ENCODE results near the gene COL4A2.

The COL4A2 gene

GRCh38 chr13:110554946-110555345, 247.9 kb downstream of the COL4A2 start:
- peaks cover 12% of the 10 kb centered on the region for H3K4me1 ChIP-seq (ENCODE audit: low read length)
- no peaks in the 10 kb centered on the region for H3K27me3 ChIP-seq (replicated peaks; ENCODE audit: insufficient read depth, low read length)
- DNase-seq: no peak
- TF ChIP-seq EZH2 (optimal IDR thresholded peaks at IDR 0.05; ENCODE audit: low read depth, low read length): no peak
- no peak for TF ChIP-seq CTCF (IDR thresholded peaks at IDR 0.05; ENCODE audit: low read length)
- no peak for TF ChIP-seq EZH2phosphoT487 (IDR thresholded peaks at IDR 0.05; ENCODE audit: low read length)
- H4K20me1 ChIP-seq (ENCODE audit: insufficient read depth, low read length): no peaks in the 10 kb centered on the region
- no peak overlapping the region for H3K4me3 ChIP-seq (ENCODE audit: low read length)
- no peaks in the 10 kb centered on the region for H3K79me2 ChIP-seq (ENCODE audit: low read length)
- no peaks in the 10 kb centered on the region for H3K9me2 ChIP-seq (replicated peaks; ENCODE audit: insufficient read depth, low read length)
- peaks cover 2% of the 10 kb centered on the region; the same call in 1 of the 2 replicates for H3F3A ChIP-seq (ENCODE audit: insufficient read depth, low read length)
- no peak overlapping the region for H2AFZ ChIP-seq (ENCODE audit: low read length)
- no peak overlapping the region for H3K9ac ChIP-seq (ENCODE audit: low read length)
- H3K36me3 ChIP-seq (replicated peaks; ENCODE audit: insufficient read depth, low read length): no peaks in the 10 kb centered on the region
- H3K4me2 ChIP-seq (ENCODE audit: low read depth, low read length): no peak overlapping the region
- no peak overlapping the region for H3K27ac ChIP-seq (ENCODE audit: low read length)
- no peaks in the 10 kb centered on the region for H3K9me3 ChIP-seq (replicated peaks; ENCODE audit: insufficient read depth, low read length)

- no peak overlapping the region for H3K4me3 ChIP-seq (ENCODE audit: low read length)
- no peak overlapping the region for H3K4me2 ChIP-seq (ENCODE audit: low read depth, low read length)
- H3F3A ChIP-seq (ENCODE audit: insufficient read depth, low read length): peaks cover 7% of the 10 kb centered on the region
- 0 out of 2 replicates have a peak, but pooled peaks cover under 1% of the 10 kb centered on the region for H3K27me3 ChIP-seq (replicated peaks; ENCODE audit: insufficient read depth, low read length)
- H2AFZ ChIP-seq (ENCODE audit: low read length): peak overlapping the region; percentile 32; the same call in 1 of the 2 replicates
- no peaks in the 10 kb centered on the region for H3K9me3 ChIP-seq (replicated peaks; ENCODE audit: insufficient read depth, low read length)
- no peaks in the 10 kb centered on the region for H3K36me3 ChIP-seq (replicated peaks; ENCODE audit: insufficient read depth, low read length)
- no peak overlapping the region for H3K9ac ChIP-seq (ENCODE audit: low read length)
- H3K79me2 ChIP-seq (ENCODE audit: low read length): no peaks in the 10 kb centered on the region
- peak; percentile 23 for DNase-seq
- peak overlapping the region; percentile 31; the same call in 1 of the 2 replicates for H3K27ac ChIP-seq (ENCODE audit: low read length)
- no peaks in the 10 kb centered on the region for H3K9me2 ChIP-seq (replicated peaks; ENCODE audit: insufficient read depth, low read length)
- no peaks in the 10 kb centered on the region for H4K20me1 ChIP-seq (ENCODE audit: insufficient read depth, low read length)
- peaks cover 12% of the 10 kb centered on the region for H3K4me1 ChIP-seq (ENCODE audit: low read length)
- TF ChIP-seq EZH2 (optimal IDR thresholded peaks at IDR 0.05; ENCODE audit: low read depth, low read length) (no peak), CTCF (IDR thresholded peaks at IDR 0.05; ENCODE audit: low read length) (no peak), EZH2phosphoT487 (IDR thresholded peaks at IDR 0.05; ENCODE audit: low read length) (no peak)
Measured at GRCh38 chr13:110555601-110556223, 248.6 kb downstream of the COL4A2 start.

DNA sequence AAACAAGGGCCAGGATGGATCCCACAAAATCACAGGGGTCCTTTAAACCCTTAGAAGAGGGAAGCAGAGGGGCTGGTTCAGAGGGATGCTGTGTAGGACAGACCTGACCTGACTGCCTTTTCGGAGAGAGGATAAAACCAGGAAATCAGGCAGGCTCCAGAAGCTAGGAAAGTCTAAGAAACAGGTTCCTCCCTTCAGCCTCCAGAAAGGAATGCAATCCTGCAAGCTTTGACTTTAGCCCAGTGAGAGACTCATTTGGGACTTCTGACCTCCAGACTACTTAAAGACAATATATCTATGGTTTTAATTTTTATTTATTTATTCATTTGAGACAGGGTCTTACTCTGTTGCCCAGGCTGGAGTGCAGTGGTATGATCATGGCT, 249.1 kb downstream of the COL4A2 start:
- H3K79me2 ChIP-seq (ENCODE audit: low read length): no peaks in the 10 kb centered on the region
- no peaks in the 10 kb centered on the region for H4K20me1 ChIP-seq (ENCODE audit: insufficient read depth, low read length)
- no peaks in the 10 kb centered on the region for H3K36me3 ChIP-seq (replicated peaks; ENCODE audit: insufficient read depth, low read length)
- peak overlapping the region; percentile 32; the same call in 1 of the 2 replicates for H2AFZ ChIP-seq (ENCODE audit: low read length)
- H3K9ac ChIP-seq (ENCODE audit: low read length): no peak overlapping the region
- TF ChIP-seq EZH2phosphoT487 (IDR thresholded peaks at IDR 0.05; ENCODE audit: low read length) (no peak), EZH2 (optimal IDR thresholded peaks at IDR 0.05; ENCODE audit: low read depth, low read length) (no peak), CTCF (IDR thresholded peaks at IDR 0.05; ENCODE audit: low read length) (no peak)
- H3K4me3 ChIP-seq (ENCODE audit: low read length): no peak overlapping the region
- no peaks in the 10 kb centered on the region for H3K9me2 ChIP-seq (replicated peaks; ENCODE audit: insufficient read depth, low read length)
- H3K4me2 ChIP-seq (ENCODE audit: low read depth, low read length): no peak overlapping the region
- H3K9me3 ChIP-seq (replicated peaks; ENCODE audit: insufficient read depth, low read length): no peaks in the 10 kb centered on the region
- H3K27ac ChIP-seq (ENCODE audit: low read length): no peak overlapping the region; the same call in 1 of the 2 replicates
- peaks cover 12% of the 10 kb centered on the region for H3F3A ChIP-seq (ENCODE audit: insufficient read depth, low read length)
- peaks cover 12% of the 10 kb centered on the region for H3K4me1 ChIP-seq (ENCODE audit: low read length)
- no peak for DNase-seq
- 0 out of 2 replicates have a peak, but pooled peaks cover 6% of the 10 kb centered on the region for H3K27me3 ChIP-seq (replicated peaks; ENCODE audit: insufficient read depth, low read length)

Measured in MM.1S (cell line).